Activated gamma-delta T cell treated with anti-CD3 and anti-CD28 coated beads, Interleukin-2, amount 50 U/mL, for 16 hours (primary cell): ENCODE results near the gene EFHC1.
"Not testable (repeated sequence)": the region's sequence is repeated elsewhere in the genome, so short reads cannot be mapped to it uniquely, and the experiment has no call there.

Source experiments
- DNase-seq: peaks from one replicate; pipeline ENCODE4 v3.0.0-alpha.2; 2020; ENCODE audit warnings: low read depth

Gene EFHC1, protein sequence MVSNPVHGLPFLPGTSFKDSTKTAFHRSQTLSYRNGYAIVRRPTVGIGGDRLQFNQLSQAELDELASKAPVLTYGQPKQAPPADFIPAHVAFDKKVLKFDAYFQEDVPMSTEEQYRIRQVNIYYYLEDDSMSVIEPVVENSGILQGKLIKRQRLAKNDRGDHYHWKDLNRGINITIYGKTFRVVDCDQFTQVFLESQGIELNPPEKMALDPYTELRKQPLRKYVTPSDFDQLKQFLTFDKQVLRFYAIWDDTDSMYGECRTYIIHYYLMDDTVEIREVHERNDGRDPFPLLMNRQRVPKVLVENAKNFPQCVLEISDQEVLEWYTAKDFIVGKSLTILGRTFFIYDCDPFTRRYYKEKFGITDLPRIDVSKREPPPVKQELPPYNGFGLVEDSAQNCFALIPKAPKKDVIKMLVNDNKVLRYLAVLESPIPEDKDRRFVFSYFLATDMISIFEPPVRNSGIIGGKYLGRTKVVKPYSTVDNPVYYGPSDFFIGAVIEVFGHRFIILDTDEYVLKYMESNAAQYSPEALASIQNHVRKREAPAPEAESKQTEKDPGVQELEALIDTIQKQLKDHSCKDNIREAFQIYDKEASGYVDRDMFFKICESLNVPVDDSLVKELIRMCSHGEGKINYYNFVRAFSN

DNA sequence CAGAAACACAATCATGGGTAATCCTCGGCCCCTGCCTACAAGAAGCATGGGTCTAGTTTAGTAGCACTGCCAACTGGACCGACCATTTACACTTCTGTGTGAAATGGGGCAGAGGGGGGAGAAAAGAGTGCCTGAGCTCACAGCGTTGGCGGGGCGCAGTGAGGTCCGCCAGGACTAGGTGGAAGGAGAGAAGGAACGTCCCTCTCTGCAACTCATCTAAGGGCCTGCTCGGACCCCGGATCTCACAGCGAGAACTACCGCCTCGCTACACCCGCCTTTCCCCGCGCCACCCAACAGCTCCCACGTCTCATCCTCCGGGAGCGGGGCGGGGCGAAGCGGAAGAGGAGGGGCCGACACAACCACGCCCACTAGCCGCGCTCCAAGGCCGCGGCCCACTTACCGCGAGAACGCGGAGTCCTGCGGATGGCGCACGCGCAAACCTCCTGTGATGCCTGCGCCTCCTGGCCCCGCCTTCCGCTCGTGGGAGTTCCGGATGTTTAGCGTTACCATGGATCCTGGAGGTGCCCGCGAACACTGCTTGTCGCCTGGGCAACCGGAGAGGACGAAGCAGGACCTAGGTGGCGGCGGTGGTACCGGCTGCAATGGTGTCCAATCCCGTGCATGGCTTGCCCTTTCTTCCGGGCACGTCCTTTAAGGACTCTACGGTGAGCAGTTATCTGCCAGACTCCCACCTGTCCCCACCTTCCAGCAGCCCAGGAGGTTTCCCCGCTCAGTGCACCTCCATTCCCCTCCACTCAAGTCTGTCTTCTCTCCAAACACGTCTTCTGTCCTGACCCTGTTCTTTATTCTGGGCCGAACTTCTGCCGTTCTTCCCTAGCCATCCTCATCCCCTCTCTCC, at the start of gene EFHC1:
TSS of gene EFHC1 (plus strand) at position 534 of the 859 bp plus-strand sequence. CDS start at position 603, 69 bp downstream.
- DNase-seq: peak; percentile 97

DNA sequence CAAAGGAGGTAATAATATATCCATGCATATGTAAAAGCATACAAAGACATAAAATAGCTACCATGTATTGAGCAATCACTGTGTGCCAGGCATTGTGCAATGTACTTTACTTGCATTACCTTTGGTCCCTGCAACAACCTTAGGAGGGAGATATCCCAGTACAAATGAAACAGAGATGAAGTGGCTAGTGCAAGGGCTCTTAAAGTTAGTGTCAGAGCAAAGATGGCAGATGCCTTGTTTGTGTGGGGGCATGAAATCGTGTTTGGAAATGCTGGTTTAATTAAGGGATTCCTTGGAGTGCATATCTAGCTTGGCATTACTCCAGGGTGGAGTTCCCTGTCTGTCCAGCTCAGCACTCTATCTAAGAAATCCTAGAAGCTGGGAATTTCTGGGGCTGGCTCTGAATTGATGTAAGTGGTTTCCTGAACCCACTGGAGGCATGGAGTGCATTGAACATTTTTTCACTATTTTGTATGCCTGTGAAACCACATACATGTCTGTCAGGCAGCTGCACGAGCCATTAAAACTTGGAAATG, 48.4 kb upstream of the EFHC1 start:
- no peak for DNase-seq

DNA sequence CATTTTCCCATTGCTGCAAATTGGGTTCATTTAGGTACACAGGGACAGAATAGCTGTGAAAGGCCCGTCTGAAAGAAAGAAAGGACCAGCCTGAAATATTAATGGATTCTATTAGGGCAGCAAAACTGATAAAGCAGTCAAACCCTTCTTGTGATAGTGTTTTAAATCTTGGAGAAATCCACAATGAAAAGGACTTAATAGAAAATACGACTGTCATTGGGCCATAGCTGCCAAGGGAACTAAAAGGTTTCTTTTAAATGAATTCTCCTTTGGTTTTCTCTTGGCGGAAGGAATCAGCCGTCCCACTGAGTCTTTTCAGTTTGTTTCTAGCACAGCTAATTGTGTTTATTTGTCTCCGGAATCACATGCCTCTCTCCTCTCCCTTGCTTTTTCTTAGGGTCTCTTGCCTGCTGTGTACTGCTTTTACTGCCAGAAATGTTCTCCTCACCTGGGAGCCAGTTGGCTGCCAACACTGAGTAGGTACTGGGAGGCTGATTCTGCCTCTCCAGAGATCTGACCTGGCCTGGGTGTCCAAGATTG, 46.9 kb upstream of the EFHC1 start:
- DNase-seq: no peak

DNA sequence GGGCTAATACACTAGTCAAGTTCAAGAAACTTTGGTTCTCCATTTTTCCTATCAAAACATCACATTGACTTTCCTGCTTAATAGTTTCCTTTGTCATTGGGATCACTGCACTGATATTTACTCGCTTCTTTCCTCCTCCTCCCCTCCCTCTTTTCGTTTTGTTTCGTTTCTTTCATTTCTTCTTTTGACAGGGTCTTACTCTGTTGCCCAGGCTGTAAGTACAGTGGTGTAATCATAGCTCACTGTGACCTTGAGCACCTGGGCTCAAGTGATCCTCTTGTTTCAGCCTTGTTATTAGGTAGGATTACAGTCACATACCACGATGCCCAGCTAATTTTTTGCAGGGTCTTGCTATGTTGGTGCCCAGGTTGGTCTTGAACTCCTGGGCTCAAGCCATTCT, 45.9 kb upstream of the EFHC1 start:
- DNase-seq: no peak

DNA sequence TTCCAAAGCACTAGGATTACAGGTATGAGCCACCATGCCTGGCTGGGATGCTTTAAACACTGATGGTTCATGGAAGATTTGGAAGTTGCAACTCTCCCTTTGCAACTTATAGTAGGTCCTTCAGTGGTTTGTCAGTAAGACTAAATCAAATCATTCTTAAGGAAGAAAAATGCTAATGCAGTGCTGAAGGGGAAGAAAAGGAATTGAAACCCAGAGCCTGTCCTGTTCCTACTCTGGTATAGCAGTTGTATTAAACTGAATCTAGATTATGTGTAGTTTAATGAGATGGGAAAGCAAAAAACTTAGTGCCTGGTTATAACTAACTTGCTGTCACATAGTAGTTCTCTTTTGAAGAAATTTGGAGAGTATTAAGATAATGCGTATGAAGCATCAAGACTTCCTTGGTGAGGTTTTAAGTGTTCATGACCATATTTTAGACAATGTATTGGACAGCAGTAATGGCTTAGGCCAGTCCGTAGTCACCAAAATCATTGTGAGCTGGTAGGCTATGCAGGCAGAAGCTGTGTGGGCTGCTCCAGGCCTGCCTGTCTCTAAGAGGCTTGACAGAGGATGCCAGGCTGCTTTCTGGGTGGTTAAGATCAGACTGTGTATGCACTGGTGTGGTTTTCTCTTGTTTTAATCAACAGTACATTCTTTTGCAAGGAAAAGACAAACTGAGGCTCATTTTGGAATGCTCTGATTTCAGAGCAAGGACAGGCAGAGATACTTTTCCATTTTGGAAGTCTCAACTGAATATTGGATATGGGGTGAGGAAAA, 44.2 kb upstream of the EFHC1 start:
- DNase-seq: no peak

DNA sequence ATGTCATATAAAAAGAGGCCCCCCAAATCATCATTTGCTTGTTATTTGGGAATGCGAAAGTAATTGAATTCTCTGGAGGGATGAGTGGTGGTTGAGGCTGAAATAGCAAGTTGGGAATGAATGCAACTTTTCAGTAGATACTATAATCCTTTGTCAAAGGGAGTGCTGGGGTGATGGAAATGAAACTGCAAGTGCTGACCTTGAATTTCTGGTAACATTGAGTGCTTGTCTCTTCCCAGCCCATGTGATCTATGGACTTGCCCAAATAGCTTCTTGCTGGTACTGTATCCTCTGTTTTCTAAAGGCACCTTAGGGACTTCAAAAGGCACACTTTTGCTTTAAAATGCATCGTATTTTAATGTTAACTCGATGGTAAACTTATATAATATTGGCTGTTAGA, 43.4 kb upstream of the EFHC1 start:
- DNase-seq: no peak

DNA sequence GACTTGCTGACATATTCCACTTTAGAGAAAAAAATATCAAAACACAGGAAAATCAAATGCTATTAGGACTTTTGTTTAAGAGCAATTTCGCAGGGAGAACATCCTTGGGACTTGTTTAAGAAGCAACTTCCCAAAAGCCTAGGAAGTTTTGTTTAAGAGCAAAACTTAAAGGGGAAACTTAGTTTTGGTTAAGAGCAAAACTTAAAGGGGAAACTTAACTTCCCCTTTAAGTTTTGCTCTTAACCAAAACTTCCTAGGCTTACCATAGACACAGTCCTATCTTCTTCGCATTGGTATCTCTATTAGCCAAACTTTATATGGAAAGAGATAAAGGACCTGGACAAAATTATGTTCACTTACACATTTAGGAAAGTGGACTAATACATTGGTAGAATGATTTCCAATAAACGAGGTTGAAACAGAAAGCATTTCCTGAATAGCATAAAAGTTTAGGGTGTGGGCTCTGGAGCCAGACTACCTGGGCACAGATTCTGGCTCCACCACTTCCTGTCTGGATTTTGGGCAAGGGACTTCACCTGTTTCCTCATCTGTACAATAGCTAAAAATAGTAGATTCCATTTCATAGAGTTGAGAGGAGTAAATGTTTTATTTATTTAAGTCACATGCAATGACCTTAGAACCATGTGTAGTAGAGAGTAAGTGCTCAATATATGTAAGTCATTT, 42.5 kb upstream of the EFHC1 start:
- DNase-seq: no peak

DNA sequence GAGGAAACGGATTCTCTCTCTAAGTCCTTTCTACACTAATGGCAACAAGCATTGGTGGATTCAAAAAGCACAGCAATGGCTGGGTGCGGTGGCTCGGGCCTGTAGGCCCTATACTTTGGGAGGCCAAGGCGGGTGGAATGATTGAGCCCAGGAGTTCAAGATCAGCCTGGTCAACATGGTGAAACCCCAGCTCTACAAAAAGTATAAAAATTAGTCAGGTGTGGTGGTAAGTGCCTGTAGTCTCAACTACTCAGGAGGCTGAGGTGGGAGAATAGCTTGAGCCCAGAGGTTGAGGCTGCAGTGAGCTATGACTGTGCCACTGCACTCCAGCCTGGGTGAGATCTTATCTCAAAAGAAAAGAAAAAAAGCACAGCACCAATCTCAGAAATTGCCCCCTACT, 38.9 kb upstream of the EFHC1 start:
- no peak for DNase-seq

DNA sequence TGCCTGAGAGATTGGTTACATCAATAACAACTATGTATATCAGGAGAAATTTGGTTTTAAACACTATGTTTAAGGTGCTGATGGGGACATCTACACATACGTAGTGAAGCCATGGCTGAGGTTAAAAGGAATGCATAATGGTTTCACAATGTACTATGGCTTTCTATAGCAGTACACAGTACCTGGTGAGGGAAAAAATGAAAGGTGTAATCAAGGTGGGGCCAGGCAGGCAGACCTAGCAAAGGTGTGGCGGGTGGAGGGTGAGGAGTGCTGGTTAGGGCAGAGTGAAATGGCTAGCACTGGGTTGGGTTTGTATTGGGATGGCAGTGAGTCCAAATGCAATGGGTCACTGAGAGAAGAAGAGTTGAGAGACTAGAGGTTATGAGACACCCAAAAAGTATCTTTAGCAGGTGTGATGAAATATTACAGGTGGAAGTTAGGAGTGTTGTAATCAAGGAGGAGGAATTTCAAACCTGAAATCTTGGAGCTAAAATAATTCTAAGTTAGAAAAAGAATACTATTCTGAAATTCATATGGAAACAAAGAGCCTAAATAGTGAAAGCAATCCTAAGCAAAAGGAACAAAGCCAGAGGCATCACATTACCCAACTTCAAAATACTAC, 35.9 kb upstream of the EFHC1 start:
- no peak for DNase-seq

DNA sequence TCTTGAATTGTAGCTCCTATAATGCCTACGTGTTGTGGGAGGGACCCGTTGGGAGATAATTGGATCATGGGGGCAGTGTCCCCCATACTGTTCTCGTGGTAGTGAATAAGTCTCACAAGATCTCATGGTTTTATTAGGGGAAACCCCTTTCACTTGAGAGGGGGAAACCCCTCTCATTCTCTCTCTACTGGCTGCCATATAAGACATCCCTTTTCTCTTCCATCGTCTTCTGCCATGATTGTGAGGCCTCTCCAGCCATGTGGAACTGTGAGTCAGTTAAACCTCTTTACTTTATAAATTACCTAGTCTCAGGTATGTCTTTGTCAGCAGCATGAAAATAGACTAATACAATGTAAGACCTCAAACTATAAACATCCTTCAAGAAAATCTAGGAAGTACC, 35.1 kb upstream of the EFHC1 start:
- DNase-seq: no peak

DNA sequence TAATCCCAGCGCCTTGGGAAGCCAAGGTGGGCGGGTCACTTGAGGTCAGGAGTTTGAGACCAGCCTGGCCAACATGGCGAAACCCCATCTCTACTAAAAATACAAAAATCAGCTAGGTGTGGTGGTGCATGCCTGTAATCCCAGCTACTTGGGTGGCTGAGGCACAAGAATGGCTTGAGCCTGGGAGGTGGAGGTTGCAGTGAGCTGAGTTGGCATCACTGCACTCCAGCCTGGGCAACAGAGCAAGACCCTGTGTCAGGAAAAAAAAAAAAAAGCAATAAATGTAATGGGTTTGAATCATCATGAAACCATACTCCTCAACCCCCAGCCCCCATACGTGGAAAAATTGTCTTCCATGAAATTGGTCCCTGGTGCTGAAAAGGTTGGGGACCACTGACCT, 32.0 kb upstream of the EFHC1 start:
- DNase-seq: not testable (repeated sequence)

DNA sequence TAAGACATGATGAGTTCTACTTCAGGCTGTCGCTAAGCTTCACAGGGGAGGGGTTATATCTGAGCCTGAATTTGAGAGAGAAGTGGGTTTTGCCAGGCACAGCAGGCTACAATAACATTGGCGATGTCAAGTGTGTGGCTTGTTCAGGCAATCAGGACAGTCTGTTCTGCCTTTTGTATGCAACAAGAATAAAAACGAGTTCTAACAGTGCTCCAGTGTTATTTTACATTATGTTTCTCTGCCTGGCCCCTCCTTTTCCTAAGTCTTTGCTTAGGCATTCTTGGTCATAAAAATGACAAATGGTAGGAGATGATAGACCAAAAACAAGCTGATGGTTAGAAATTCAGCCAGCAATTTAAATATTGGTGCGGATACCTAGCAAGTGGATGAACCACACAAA, 31.4 kb upstream of the EFHC1 start:
- no peak for DNase-seq

DNA sequence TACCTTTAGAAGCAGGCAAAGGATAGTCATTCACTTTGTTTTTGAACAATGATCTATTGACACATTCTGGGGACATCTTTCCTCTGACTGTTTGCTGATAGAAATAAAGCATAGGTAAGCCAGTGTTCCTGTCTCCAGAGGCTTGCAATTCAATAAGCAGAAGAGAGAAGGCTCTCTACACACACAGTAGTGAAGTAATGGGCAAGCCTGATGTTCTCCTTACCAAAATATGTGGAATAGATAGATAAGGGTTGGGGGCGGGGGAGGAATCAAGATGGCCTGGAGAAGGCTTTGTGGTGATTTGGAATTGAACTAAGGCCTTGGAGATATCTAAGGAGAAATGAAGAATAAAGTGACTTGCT, 30.9 kb upstream of the EFHC1 start:
- DNase-seq: no peak

DNA sequence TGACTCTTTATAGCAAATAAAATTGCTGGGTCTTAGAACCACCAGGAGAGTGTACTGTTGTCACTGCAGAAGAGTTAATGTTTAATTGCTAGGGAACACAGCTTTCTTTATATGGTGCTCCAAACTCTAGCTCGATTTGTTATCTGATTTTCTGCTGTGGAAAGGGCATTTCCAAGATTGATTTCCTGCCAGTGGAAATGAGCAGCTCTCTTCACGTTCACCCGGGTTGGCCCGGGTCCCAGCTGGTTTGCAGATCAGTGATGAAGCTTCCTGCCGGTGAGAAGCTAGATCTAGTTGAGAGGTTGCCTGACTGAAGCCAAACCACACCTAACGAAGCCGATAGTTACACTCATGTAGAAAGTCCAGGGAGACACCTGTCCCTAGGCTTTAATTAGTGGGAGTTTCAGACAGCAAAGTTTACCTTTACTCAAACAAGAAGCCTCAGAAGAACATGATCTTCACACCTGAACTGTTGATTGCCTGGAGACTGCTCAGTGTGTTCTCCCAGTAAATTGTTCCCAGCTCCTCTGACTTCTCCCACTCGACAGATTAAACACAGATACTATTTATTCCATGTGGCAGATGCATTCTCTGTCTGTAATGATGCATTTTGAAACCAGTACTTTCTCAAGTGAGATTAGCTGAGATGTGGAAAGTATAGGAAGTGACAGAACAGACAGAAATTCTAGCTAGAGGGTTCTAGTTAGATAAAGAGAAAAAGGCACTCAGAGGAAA, 30.3 kb upstream of the EFHC1 start:
- DNase-seq: peak; percentile 20

DNA sequence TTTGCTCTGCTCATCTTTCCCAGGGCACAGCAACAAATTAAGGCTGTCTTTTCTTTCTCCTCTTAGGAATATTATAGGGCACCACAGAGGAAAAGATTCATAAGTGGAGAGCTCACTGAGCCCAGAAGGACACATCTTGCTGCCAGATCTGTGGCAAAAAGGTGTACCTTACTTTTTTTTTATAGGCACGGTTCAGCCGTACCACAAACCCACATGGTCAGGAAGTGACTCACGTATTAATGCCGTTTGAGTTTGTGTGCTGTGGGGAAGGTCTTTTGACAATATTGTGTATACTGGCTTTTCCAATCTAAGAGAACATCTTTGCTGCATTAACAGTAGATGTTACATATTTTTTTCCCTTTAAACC, 29.8 kb upstream of the EFHC1 start:
- DNase-seq: peak; percentile 57

DNA sequence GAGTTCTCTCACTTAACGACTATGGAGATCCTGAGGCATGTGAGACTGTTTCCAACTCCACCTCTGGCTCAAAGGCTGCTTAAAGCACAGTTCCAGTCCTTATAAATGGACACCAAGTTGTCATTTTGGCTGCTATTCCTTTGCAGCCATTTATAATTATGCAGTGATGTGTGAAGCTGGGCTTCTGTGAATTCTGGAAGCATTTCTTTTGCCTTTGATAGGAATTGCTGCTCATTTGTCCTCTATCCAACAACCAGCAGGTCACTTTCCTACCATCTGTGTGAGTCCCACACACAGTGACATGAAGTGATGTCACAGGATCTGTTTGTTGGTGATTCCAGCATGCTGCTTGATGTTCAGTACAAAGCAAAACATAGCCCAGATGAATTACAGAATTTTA, 28.5 kb upstream of the EFHC1 start:
- no peak for DNase-seq

DNA sequence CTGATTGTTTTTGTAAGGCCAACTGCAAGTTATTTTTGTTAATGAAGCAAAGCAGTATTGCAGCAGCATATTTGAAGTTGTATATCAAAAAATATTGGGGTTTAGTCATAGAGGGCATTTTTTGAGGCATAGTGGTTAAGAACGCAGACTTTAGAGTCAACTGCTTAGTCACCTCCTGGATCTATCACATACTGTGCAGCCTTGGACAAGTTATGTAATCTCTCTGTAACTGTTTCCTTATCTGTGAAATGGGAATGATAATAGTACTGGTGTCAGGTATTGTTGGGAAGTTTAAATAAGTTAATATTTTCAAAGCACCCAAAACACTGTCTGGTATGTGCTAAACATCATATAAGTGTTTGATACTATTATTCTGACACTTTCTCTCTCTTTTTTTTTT, 27.2 kb upstream of the EFHC1 start:
- no peak for DNase-seq

DNA sequence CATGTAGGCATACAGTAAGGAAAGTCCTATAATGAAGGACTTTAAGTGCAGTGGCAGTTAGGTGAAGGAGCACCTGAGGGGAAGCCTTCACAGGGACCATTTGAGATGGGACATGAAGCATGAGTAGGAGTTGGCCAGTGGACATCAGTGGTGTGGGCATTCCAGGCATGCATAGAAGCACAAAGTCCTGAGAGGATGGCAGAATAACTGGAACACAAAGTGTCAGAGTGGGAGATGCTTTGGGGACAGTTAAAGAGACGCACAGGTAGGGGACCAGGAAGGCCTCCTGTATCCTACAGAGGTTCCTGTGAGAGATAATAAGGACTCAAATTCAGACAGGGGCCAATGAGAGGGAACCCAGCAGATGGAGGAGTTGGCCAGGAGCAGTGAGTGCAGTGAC, 26.4 kb upstream of the EFHC1 start:
- no peak for DNase-seq

DNA sequence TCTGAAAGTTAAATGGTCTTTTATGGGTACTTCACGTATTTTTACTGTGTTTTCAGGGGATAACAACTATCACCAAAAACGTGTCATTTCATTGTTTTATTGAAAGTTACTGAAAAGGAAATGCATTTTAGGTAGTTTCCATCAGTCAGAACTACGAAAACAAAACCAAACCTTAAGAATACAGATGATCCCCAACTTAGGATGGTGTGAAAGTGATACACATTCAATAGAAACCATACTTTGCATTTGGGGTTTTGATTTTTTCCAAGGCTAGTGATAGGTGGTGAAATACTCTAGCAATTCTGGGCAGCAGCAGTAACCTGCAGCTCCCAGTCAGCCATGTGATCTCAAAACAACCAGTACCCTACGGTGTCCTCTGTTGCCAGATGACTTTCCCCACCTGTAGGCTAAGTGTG, 25.9 kb upstream of the EFHC1 start:
- DNase-seq: no peak

DNA sequence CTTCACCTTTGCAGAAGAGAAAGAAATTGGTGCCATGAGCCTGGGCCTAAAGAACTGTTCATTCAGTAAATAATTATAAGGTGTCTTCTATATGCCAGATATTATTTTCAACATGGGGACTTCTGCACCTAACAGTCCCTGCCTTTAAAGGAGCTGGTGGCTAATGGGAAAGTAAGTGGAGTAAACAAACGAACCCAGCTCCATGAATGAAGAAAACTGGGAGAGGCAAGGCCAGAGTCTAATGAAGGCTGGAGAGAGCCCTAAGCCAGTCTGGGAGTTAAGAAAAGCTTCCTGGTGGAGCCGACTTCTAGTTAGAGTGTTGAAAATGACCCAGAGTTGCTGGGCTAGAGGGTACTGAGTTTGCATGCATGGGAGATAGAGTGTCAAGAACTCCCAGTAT, 24.2 kb upstream of the EFHC1 start:
- no peak for DNase-seq
